Osteoblast (primary cell): ENCODE measurements around the gene SLC35F4. TPM values are rescaled to one million over a fixed set of nuclear protein-coding genes. Genes with fewer than 3 reads are reported as not detected.

ENCODE experiments used
- DNase-seq: peaks from one replicate; pipeline ENCODE4 v3.0.0; 2011; ENCODE audit warnings: low spot score, mixed read lengths; ENCODE audit not compliant: insufficient read length; ENCODE audit errors: missing footprints
- H2AFZ ChIP-seq: 2 replicates; pipeline ENCODE4 v1.6.0; 2011; ENCODE audit warnings: mild to moderate bottlenecking, low read length
- H3K27ac ChIP-seq: 2 replicates; pipeline ENCODE4 v1.5.1; 2011; ENCODE audit warnings: mild to moderate bottlenecking, low read depth, low read length, moderate library complexity
- H3K27me3 ChIP-seq: 2 replicates; pipeline ENCODE4 v1.6.0; 2012; ENCODE audit warnings: mild to moderate bottlenecking, control low read depth, inconsistent platforms, low read length, moderate library complexity; ENCODE audit not compliant: insufficient read depth
- H3K36me3 ChIP-seq: 2 replicates; pipeline ENCODE4 v1.5.1; 2011; ENCODE audit warnings: mild to moderate bottlenecking, low read length, control low read depth, moderate library complexity; ENCODE audit not compliant: insufficient read depth
- H3K4me1 ChIP-seq: 2 replicates; pipeline ENCODE4 v1.5.1; 2011; ENCODE audit warnings: mild to moderate bottlenecking, low read length, control low read depth, moderate library complexity; ENCODE audit not compliant: insufficient read depth
- H3K4me2 ChIP-seq: 2 replicates; pipeline ENCODE4 v1.6.0; 2011; ENCODE audit warnings: mild to moderate bottlenecking, low read length; ENCODE audit not compliant: insufficient read depth
- H3K4me3 ChIP-seq: fragments of 200-600 bp; sonication (generic); 3 replicates; pipeline ENCODE4 v1.5.1; 2012; ENCODE audit warnings: mild to moderate bottlenecking, low read length, inconsistent platforms; ENCODE audit not compliant: insufficient read depth
- H3K79me2 ChIP-seq: 2 replicates; pipeline ENCODE4 v1.6.0; 2012; ENCODE audit warnings: mild to moderate bottlenecking, low read length, control low read depth, inconsistent platforms; ENCODE audit not compliant: insufficient read depth
- H3K9me3 ChIP-seq: 2 replicates; pipeline ENCODE4 v1.5.1; 2011; ENCODE audit warnings: low read depth, low read length, control low read depth
- H4K20me1 ChIP-seq: 2 replicates; pipeline ENCODE4 v1.6.0; 2012; ENCODE audit warnings: mild to moderate bottlenecking, low read length, control low read depth; ENCODE audit not compliant: insufficient read depth
- total RNA-seq: library from RNA; depleted of rRNA; stranded (reverse); fragments of >200 nt; gene quantifications from 2 replicates; pipeline ENCODE4 v1.2.3, GENCODE V29; 2012
- TF ChIP-seq, protein P1 (sequence below): IDR thresholded peaks from 2 replicates; pipeline ENCODE4 v1.5.1; 2011; ENCODE audit warnings: mild to moderate bottlenecking, low read depth, low read length, moderate library complexity; ENCODE audit errors: extremely low read depth

Gene SLC35F4
- total RNA-seq, 1 donor, result not detected

DNA sequence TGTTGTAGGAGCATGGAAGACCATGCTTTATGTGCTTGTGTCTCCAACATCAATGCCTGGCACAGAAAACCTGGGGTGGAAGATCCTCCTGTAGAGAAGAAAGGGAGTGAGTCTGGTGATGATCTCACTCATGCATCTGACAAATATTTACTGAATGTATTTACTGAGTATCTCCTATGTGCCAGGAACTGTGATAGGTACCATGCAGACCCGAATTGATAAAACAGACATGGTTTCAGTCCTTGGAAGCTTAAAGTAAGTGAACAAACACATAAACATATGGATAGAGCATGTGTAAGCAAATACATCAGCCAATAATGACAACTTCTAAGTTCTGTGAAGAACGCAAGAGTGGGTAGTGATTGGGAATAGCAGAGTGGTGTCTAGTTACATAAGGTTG is 255.3 kb downstream of the SLC35F4 start:
- Histone ChIP-seq H3K4me2 (no peak overlapping the region), H3K79me2 (no peaks in the 10 kb centered on the region)
- TF ChIP-seq, protein P1, sequence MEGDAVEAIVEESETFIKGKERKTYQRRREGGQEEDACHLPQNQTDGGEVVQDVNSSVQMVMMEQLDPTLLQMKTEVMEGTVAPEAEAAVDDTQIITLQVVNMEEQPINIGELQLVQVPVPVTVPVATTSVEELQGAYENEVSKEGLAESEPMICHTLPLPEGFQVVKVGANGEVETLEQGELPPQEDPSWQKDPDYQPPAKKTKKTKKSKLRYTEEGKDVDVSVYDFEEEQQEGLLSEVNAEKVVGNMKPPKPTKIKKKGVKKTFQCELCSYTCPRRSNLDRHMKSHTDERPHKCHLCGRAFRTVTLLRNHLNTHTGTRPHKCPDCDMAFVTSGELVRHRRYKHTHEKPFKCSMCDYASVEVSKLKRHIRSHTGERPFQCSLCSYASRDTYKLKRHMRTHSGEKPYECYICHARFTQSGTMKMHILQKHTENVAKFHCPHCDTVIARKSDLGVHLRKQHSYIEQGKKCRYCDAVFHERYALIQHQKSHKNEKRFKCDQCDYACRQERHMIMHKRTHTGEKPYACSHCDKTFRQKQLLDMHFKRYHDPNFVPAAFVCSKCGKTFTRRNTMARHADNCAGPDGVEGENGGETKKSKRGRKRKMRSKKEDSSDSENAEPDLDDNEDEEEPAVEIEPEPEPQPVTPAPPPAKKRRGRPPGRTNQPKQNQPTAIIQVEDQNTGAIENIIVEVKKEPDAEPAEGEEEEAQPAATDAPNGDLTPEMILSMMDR, result no peak

DNA sequence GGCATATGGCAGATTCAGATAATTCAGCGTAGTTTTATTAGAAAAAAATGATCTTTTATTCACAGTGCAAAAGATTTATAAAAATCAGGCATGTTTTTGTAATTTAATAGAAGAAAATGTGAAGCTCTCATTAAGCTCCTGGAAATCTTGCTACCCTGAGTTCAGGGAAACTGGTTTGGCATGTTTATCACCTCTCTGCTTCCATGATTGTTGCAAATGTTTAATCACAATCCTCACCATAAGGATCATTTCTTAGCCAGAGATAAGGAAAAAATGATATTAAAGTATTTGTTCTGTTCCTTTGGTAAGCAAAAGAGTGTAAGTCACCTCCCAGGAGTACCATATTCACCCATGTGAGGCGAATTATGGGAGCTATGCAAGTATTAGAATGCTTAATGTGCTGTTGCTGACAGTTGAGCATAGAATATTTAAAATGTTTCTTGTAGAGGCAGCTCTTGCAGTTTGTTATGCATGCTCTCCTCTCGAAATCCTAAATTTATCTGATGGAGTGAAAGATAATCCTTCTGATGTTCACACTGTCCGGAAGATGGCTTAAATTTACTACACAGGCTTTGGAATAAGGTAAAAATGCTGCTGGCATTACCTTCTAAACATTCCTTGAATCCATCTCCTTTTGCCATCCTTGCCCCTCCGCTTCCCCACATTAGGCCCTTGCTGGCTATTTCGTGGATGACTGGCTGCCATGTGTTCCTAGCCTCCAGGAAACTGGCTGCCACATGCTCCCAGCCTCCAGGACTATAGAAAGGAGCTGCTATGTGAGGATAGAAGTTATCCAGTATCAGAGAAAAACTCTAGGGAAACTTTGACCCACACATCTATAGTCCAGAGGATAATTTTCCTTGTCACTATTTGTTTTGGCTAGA is 256.5 kb downstream of the SLC35F4 start:
- no peaks in the 10 kb centered on the region for H3K79me2 ChIP-seq
- no peaks in the 10 kb centered on the region for H4K20me1 ChIP-seq
- H3K27me3 ChIP-seq, result no peaks in the 10 kb centered on the region
- H3K27ac ChIP-seq, result no peak overlapping the region
- H3K4me2 ChIP-seq, result no peak overlapping the region
- DNase-seq, result no peak
- no peaks in the 10 kb centered on the region for H3K9me3 ChIP-seq
- H3K36me3 ChIP-seq, result no peaks in the 10 kb centered on the region
- no peak overlapping the region for H3K4me3 ChIP-seq
- no peak overlapping the region for H2AFZ ChIP-seq
- TF ChIP-seq, protein P1, result no peak
- no peaks in the 10 kb centered on the region for H3K4me1 ChIP-seq

More for the DNA sequence above, 255.3 kb downstream of the SLC35F4 start:
- H2AFZ ChIP-seq, result no peak overlapping the region
- no peaks in the 10 kb centered on the region for H3K27me3 ChIP-seq
- DNase-seq, result no peak
- H3K36me3 ChIP-seq, result no peaks in the 10 kb centered on the region
- no peak overlapping the region for H3K27ac ChIP-seq
- H3K9me3 ChIP-seq, result no peaks in the 10 kb centered on the region
- no peaks in the 10 kb centered on the region for H4K20me1 ChIP-seq
- H3K4me3 ChIP-seq, result no peak overlapping the region
- H3K4me1 ChIP-seq, result no peaks in the 10 kb centered on the region

GRCh38 chr14:57607086-57607485 is 258.8 kb downstream of the SLC35F4 start:
- TF ChIP-seq, protein P1, result no peak
- Histone ChIP-seq H3K9me3 (no peaks in the 10 kb centered on the region), H2AFZ (no peak overlapping the region), H3K79me2 (no peaks in the 10 kb centered on the region), H3K27me3 (no peaks in the 10 kb centered on the region), H3K4me2 (no peak overlapping the region), H3K4me1 (no peaks in the 10 kb centered on the region), H3K27ac (no peak overlapping the region), H4K20me1 (no peaks in the 10 kb centered on the region), H3K4me3 (no peak overlapping the region), H3K36me3 (no peaks in the 10 kb centered on the region)
- no peak for DNase-seq

DNA sequence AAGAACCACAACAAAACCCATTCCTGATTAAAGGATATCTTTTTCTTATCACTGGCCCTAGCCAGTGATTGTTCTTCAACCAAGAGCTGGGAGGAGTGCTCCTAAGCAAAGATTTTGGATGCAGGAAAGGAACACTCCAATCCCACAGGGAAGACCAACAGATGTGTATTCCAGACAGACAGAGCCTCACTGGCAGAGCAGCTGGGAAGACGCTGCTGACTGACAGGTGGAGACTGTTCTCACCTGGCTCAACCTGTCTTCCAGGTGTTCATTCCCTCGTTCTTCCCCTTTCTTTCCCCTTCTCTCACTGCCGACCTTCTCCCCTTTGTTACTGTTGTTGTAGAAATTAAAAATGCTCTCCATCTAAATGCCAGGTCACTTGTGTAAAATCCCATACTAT is 282.5 kb downstream of the SLC35F4 start:
- H3K4me3 ChIP-seq, result no peak overlapping the region
- TF ChIP-seq, protein P1, result no peak
- DNase-seq, result no peak
- H3K4me2 ChIP-seq, result no peak overlapping the region
- no peaks in the 10 kb centered on the region for H3K79me2 ChIP-seq
- no peaks in the 10 kb centered on the region for H4K20me1 ChIP-seq
- no peak overlapping the region for H2AFZ ChIP-seq
- no peak overlapping the region for H3K27ac ChIP-seq
- H3K9me3 ChIP-seq, result no peaks in the 10 kb centered on the region
- H3K27me3 ChIP-seq, result no peaks in the 10 kb centered on the region
- H3K36me3 ChIP-seq, result no peaks in the 10 kb centered on the region
- no peaks in the 10 kb centered on the region for H3K4me1 ChIP-seq
